Stimulated activated CD4-positive, alpha-beta T cell treated with anti-CD3 and anti-CD28 coated beads, Interleukin-1b, Interleukin-23, amount 100 ng/mL, for 1 hour (primary cell): ENCODE measurements around the gene DGKQ.

Experiments used
- DNase-seq, 2 donors: peaks; one replicate each; pipeline ENCODE4 v3.0.0-alpha.2; 2020; ENCODE audit warnings: low read depth in 2 of 2

The DGKQ gene

DNA sequence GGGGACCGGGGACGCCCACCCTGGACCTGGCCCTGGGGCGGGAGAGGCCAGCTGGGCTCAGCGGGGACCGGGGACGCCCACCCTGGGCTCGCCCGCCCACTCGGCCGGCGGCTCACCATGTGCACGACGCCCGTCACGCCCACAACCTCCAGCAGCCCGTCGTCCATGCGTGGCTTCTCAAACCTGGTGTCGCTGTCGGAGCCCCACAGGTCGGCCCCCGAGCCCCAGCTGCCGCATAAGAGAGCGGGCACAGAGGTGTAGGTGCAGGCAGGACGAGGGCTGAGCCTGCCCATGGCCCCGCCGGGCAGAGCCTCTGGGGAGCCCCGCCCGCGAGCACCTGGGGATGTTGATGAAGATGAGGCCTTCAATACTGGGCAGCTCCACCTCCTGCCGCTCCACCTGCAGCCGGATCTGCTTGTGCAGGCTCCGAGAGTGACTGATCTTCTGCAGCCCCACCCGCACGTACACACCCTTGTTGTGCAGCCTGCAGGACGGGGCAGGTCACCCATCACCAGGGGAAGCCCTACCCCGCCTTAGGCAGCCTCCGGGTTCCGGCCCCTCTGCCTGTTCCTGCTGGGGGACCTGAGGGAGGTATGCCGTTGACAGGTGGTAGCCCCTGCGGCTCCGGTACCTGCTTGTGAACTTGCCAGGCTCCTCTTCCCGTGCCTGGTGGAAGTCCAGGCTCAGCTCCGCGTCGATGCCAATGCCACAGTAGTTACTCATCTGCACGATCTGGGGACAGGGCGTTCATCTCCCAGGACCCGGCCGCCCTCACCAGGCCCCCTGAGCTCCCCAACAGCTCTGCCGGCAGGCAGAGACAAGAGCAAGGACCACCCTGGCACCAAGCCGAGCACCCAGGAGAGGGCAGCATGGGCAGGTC lies 11.8 kb downstream of the DGKQ start:
- DNase-seq: no peak

DNA sequence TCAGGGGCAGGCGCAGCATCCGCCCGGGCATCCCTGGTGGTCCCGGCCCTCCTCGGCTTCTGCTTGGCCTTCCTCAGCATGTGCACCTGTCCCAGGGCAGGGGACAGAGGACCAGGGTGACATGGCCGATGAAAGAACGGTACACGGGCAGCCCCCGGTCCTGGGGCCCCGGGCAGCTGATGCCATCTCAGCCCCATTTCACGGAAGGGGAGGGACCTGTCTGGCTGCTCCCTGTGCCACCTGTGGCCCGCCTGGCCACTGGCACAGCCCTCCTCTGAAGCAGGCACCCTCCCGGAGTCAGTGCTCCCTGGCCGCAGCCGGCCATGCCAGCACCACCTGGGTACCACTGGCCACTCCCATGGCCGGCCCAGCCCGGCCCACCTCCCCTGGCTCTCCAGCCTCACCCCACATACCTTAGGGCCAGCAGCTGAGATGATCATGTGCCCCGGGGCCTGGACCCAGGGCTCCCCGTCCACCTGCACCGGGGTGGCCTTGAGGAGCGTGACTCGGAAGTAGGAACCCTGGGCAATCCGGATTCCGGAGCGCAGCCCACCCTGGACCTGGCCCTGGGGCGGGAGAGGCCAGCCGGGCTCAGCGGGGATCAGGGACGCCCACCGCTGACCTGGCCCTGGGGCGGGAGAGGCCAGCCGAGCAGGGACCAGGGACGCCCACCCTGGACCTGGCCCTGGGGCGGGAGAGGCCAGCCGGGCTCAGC lies 12.6 kb downstream of the DGKQ start:
- no peak for DNase-seq

DNA sequence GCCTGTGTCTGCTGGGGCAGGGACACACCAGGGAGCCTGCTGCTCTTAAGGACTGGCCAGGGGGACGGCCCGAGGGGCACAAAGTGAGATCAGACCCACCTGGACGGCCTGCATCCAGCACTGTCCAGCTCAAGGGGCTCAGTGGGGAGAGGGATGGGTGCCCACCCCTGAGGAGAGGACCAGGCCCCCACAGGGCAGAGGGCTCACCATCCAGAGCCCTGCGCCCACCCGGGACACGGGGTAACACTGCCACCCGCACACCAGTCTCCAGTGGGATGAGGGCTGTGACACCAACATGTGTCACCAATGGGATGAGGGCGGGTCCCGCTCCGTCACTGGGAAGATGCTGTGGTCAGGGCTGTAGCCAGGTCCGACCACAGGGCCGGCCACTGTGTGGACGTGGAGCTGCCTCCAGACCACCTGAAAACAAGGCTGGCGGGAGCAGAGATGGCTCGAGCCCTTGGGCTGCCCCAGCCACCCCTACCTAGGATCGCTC lies 13.2 kb downstream of the DGKQ start:
- no peak for DNase-seq

DNA sequence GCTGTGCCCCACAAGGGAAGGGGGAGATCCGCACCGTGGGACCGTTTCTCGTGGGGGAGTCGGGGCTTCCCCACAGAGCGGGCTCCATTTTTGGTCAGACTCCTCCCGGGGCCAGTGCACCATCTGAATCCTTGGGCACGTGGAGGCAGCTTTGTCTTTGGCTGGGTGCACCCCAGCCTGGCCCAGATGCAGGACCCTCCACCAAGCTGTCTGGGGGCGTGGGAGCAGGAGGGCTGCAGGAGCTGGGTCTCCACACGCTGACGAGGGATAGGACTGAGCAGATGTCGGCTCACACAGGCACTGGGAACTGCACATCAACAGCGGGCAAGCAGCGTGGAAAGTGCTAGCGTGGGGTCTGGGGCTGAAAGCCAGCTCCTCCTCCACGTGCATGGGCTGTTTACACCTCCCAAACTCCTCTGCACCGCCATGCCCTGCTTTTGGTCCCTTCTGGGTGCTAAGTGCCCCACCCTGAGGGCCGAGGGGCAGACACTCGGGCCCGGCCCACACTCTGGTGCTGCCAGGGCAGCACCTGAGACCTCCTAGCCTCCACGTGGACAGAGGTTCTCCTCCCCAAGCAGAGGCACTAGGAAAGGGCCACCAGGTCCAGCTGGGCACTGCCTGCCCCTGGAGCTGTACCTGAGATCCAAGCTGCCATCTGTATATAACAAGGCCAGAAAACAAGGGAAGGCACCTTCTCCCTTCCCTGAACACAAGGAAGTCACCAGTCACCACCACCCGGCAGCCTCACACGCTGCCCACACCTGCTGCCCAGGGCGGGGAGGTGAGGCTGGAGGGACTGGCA lies 13.8 kb downstream of the DGKQ start:
- DNase-seq: no peak

DNA sequence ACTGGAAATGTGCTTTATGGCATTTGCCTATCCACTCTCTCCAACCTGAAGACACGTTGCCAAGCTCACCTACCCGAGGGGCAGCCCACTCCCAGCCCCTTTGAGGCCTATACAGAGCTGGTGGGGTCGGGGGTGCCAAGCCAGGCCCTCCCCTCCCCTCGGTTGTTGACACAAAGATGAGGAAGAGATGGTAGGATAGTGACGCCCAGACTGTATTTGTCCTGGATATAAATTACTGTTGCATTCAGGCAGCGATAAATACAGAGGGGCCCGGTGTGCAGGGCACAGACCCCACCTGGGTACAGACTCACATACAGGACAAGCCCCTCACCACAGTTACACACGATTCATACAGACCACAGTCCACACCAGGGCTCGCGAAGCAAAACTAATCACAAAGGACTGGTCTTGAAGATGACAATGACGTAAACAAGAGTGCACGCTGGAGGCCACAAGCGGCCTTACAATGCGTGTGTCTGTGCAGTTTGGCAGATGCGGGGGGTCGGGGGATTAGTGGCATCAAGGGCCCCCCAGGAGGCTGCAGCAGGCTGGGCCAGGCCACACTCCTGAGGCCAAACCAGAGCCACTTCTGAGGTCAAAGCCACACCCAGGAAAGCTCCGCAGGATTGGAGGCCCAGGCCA lies 14.6 kb downstream of the DGKQ start:
- DNase-seq: no peak

DNA sequence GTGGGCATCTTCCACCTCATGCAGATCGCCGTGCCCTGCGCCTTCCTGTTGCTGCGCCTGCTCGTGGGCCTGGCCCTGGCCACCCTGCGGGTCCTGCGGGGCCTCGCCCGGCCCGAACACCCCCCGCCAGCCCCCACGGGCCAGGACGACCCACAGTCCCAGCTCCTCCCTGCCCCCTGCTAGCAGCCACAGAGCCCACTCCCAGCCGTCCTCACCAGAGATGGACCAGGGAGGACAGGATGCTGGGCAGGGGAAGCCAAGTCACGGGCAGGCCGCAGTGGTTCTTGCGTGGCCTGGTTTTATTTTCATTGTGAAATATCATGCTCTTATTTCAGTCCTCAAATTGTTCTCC lies 15.1 kb downstream of the DGKQ start:
- DNase-seq: no peak

DNA sequence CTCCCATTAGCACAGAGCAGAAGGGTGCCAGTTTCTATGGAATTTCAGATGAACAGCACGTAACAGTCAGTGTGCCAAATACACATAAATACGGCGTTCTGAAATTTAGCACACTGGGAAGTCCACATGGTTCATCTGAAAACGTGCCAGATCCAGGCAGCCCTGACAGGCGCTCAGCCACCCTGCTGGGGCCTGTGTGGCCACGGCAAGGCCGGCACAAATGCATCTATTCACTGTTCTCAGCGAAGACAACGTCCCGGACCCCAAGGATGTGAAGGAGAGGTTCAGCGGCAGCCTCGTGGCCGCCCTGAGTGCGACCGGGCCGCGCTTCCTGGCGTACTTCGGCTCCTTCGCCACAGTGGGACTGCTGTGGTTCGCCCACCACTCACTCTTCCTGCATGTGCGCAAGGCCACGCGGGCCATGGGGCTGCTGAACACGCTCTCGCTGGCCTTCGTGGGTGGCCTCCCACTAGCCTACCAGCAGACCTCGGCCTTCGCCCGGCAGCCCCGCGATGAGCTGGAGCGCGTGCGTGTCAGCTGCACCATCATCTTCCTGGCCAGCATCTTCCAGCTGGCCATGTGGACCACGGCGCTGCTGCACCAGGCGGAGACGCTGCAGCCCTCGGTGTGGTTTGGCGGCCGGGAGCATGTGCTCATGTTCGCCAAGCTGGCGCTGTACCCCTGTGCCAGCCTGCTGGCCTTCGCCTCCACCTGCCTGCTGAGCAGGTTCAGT lies 15.6 kb downstream of the DGKQ start:
- DNase-seq: no peak

DNA sequence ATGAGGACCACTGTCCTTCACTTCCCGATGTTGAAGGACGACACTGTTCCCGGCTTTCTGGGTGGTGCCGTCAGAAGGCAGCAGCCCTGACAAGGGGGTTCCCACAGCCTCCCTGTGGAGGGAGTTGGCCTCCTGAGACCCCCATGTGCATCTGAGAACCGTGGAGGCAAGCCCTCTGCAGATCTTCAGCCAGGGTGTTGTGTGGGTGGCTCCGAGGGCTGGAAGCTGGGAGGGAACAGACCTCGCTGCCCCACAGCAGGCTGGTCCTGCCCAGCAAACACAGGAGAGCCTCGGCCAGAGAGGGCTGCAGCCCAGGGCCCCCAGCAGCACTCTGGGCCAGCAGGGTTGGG lies 16.2 kb downstream of the DGKQ start:
- DNase-seq: no peak

DNA sequence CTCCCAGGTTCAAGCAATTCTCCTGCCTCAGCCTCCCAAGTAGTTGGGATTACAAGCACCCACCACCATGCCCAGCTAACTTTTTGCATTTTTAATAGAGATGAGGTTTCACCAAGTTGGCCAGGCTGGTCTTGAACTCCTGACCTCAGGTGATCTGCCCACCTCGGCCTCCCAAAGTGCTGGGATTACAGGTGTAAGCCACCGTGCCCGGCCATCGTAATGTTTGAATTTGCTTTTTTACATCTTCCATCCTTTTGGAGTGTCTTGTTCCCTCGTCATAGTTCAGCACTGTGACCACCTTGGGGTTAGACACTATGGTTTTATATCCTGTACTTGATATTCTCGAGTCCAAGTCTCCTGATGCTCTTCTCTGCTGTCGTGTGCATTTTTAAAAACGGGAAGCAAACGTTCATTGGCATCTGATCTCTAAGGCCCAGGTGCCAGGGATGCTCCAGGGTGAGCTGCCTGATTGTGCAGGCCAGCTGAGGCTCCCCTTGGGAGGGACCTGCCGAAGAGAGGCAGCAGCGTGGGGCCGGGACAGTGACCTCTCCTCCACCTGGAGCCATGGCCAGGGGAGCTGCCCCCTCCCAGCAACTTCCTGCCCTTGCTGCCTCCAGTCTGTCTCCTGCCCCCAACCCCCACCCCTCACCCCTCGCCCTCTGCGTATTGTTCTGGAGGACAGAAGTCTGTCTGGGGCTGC lies 16.7 kb downstream of the DGKQ start:
- DNase-seq: no peak

DNA sequence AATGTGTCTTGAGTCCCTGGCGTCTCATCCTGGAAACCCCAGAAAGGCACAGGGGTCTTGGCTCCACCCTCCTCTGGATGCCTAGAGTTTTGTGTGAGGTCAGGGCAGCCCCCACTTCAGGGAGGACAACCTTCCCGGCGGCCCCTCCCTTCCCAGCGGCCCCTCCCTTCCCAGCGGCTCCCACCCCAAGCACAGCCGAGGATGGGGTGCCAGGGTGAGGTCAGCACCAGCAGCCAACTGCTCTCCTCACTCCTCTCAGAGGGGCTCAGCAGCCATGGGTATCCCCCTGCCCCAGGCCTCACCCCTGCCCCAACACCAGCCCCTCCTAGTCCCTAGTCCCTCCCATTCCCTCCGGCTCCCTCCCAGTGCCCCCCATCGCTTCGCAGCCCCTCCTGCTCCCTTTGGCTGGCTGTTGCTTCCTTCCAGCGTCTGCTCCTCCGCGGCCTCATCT lies 17.4 kb downstream of the DGKQ start:
- DNase-seq: no peak

DNA sequence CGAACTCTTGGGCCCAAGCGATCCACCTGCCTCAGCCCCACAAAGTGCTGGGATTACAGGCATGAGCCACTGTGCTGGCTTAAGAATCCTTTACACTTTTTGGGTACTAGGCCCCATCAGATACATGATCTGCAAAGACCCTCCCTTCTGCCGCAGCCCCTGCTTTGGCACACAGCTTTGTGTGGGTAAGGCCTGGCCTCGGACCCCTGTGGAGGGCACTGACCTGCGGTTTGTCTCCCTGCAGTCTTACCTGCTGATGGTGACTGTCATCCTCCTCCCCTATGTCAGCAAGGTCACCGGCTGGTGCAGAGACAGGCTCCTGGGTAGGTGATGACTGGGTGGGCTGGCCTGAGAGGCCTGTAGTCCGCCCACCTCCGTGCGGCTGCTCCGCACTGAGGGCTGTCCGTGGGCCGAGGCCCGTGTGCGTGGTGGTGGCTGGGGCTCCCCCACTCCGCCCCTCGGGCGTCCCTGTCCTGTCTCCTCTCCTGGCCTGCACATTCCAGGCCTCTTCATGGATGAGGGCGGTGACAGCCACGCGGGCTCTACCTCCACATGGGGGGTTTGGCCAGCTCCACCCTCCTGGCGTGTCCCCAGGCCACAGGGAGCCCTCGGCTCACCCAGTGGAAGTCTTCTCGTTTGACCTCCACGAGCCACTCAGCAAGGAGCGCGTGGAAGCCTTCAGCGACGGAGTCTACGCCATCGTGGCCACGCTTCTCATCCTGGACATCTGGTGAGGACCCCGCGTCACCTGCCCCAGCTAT lies 18.0 kb downstream of the DGKQ start:
- no peak for DNase-seq

DNA sequence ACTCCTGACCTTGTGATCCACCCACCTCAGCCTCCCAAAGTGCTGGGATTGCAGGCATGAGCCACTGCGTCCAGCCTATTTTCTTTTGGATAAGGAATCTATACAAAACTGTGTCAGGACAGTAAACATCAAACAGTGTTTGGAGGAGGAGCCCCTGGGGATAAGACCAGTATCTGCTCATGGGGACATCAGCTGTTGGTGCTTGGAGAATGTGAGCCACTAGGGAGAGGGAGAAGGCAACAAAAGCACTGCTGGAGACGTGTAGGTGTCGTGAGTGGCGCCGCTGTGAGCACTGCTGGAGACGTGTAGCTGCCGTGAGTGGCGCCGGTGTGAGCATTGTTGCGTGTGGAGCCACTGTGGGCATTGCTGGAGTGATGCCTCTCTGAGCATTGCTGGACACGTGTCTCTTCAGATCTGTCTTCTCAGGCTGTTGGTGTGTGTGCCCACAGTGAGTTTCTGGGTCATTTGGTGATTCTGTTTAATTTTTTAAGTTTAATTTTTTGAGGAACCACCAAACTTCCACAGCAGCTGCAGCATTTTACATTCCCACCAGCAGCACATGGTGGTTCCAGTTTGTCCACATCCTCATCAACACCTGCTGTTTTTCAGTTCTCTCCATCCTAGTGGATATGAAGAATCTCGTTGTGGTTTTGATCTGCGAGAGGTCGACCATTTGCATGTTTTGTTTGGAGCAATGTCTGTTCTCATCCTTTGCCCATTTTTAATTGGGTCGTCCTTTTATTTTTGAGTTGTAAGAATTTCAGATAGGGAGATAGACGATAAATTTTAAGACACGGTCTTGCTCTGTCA lies 19.0 kb downstream of the DGKQ start:
- DNase-seq: no peak

DNA sequence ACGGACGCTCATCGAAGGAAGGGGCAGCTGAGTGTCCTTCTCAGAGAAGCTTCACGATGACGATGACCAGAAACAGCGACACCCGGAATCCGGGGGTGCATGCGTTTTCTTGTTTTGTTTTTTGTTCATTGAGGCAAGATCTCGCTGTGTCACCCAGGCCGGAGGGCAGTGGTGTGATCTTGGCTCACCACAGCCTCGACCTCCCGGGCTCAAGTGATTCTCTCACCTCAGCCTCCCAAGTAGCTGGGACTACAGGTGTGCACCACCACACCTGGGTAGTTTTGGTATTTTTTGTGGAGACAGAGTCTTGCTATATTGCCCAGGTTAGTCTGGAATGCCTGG lies 19.8 kb downstream of the DGKQ start:
- DNase-seq: no peak

DNA sequence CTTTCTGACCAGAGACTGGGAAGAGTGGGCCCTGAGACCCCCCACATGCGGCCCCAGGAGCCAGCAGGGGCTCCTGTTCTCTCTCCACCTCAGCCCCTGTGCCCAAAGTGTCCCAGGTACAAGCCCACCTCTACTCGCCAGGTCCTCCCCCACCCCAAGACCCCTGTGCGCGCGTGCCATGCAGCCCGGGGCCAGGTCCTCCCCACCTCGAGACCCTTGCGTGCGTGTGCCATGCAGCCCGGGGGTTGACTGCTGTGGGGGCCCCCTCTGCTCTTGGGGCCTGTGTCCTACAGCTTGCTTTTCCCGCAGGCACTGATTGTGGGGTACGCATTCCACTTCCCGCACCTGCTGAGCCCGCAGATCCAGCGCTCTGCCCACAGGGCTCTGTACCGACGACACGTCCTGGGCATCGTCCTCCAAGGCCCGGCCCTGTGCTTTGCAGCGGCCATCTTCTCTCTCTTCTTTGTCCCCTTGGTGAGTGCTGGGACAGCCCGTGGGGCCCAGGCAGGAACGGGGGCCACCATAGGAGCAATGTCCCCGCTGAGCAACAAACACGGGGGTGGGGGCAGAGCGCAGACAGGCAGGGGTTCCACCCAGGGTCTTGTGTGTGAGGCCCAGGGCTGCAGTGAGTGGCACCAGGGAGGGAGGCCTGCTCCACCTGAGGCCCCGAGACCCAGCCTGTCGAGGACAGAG lies 20.3 kb downstream of the DGKQ start:
- no peak for DNase-seq

DNA sequence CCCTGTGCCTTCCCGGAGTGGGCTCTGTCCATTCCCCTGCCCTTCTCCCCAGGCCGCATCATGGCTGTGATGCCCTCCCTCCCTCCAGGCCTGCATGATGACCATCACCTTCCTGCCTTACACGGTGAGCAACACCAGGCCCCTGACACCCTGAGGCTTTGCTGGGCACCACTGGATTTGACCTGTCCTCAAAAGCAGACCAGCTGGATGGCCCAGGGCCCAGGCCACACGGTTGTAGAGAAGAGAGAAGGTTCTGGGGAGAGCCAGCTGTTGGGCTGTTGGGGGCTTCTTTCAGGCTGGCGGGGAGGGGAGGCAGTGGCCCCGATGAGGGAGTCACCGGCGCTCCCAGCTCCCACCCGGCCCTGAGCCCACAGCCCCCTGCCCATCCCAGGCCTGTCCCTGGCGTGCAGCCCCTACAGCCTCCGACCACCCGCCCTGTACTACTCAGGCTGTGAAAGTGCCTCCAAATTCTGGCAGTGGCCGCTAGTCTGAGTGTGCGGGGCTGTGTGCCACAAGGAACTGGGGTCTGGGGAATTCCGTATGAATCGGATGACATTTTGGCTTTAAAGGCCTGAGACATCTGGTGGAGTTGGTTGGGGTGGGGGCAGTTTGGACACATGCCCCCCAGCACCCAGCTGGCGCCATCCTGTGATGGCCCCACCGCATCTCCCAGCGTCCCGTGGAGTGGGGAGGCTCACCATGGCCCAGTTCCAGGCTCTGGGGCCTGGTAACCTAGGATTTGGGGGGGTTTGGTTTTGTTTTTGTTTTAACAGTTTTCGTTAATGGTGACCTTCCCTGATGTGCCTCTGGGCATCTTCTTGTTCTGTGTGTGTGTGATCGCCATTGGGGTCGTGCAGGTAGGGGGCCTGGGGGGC lies 21.5 kb downstream of the DGKQ start:
- no peak for DNase-seq

DNA sequence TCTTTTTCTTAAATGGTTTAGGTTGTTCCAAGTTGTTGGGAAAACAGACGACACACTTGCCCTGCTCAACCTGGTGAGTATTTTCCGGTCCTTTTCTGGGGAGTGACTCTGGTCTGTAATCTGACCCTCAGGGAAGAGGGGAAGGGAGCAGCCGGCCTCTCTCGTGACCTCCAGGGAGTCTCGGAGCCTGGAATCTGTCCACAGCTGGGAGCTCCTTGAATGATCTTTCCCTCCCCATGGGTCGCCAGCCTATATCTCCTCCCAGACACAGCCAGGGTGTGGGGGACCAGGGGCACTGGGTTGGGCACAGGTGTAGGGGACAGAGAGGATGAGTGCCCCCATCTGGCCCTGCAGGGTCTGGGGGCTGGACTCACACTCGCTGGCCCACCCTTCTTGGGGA lies 22.2 kb downstream of the DGKQ start:
- no peak for DNase-seq
